Panc1 (cell line): Measurements from ENCODE around the gene RPL14. TPM values are rescaled to one million over a fixed set of nuclear protein-coding genes. Genes with fewer than 3 reads are reported as not detected.

Source experiments
- ATAC-seq: fragments of 200-7000 bp; cut with Tn5 transposase; 2 replicates; pipeline ENCODE4 v1.9.1; 2020; ENCODE audit warnings: mild to moderate bottlenecking, moderate library complexity
- BruUV-seq: library from RNA; stranded (reverse); fragments of 400-500 nt; replicated peaks from 2 replicates; lab custom pipeline; 2021; lab: Mats Ljungman, UMichigan
- CTCF ChIA-PET: fragments of 300-600 bp; sonication (Branson Sonifier 250); formaldehyde crosslinking; loops from one replicate; lab custom pipeline; 2022; ENCODE audit warnings: antibody characterized with exemption; lab: Charles Lee
- POLR2A ChIA-PET: fragments of 300-600 bp; sonication (Branson Sonifier 250); formaldehyde crosslinking; loops from one replicate; lab custom pipeline; 2022; ENCODE audit warnings: antibody characterized with exemption; lab: Charles Lee
- DNase-seq: peaks from one replicate; pipeline ENCODE4 v3.0.0-alpha.2; 2010; ENCODE audit warnings: low read depth, low spot score
- H3K27ac ChIP-seq: 2 replicates; pipeline ENCODE4 v1.5.1; 2011; ENCODE audit warnings: mild to moderate bottlenecking, low read length, inconsistent platforms
- H3K27me3 ChIP-seq: fragments of 200-500 bp; sonication (Bioruptor generic); 2 replicates; pipeline ENCODE4 v1.6.0; 2014; ENCODE audit warnings: low read length, inconsistent platforms; ENCODE audit not compliant: control insufficient read depth, insufficient read depth
- H3K36me3 ChIP-seq: fragments of 200-500 bp; sonication (Bioruptor generic); 2 replicates; pipeline ENCODE4 v1.5.1; 2014; ENCODE audit warnings: inconsistent platforms, mild to moderate bottlenecking, low read length, moderate library complexity; ENCODE audit not compliant: control insufficient read depth, insufficient read depth
- H3K4me1 ChIP-seq: 2 replicates; pipeline ENCODE4 v1.5.1; 2011; ENCODE audit warnings: inconsistent platforms, mild to moderate bottlenecking, low read length, moderate library complexity; ENCODE audit not compliant: control insufficient read depth, insufficient read depth
- H3K4me3 ChIP-seq, 2 experiments: 2 replicates each; pipeline ENCODE4 v1.5.1; 2011 to 2012; ENCODE audit warnings: low read depth in 2 of 2, low read length in 2 of 2, mild to moderate bottlenecking in 2 of 2, inconsistent platforms in 1 of 2, moderate library complexity in 1 of 2
- H3K9me3 ChIP-seq: fragments of 200-500 bp; sonication (Bioruptor generic); 2 replicates; pipeline ENCODE4 v1.5.1; 2014; ENCODE audit warnings: low read depth, mild to moderate bottlenecking, inconsistent platforms, low read length, moderate library complexity; ENCODE audit not compliant: control insufficient read depth, insufficient read depth
- POLR2AphosphoS5 ChIP-seq: IDR thresholded peaks from 2 replicates; pipeline ENCODE4 v1.6.1; 2012; ENCODE audit warnings: mild to moderate bottlenecking, low read depth, low read length, moderate library complexity
- SIN3A ChIP-seq: IDR thresholded peaks from 2 replicates; pipeline ENCODE4 v1.6.1; 2012; ENCODE audit warnings: low read depth, mild to moderate bottlenecking, low read length, moderate library complexity, borderline replicate concordance; ENCODE audit not compliant: insufficient read depth
- TCF7L2 ChIP-seq: IDR thresholded peaks from 2 replicates; pipeline ENCODE4 v1.6.1; 2011; ENCODE audit warnings: mild to moderate bottlenecking, low read depth, low read length, inconsistent platforms
- in situ Hi-C: cut with HindIII; loops from 2 replicates; pipeline ENCODE4 v1.10.0; 2016; ENCODE audit warnings: low sequenced_read_pairs, low pct_unique_long_range_greater_than_20kb
- intact Hi-C: fragments of 100-400 bp; cut with micrococcal nuclease; formaldehyde crosslinking; loops from one replicate; pipeline ENCODE4 v1.10.0; 2022; ENCODE audit not compliant: unreplicated experiment
- total RNA-seq: library from RNA; stranded (reverse); gene quantifications from one replicate; pipeline ENCODE4 v1.2.1, GENCODE V29; 2021; ENCODE audit not compliant: unreplicated experiment
- TF ChIP-seq, protein P1 (sequence below): fragments of 450-650 bp; IDR thresholded peaks from 2 replicates; pipeline ENCODE4 v1.5.1; 2017; ENCODE audit warnings: mild to moderate bottlenecking
- TF ChIP-seq, protein P2 (sequence below), 2 experiments: IDR thresholded peaks; 2 replicates each; pipeline ENCODE4 v1.6.1; 2011 to 2012; ENCODE audit warnings: low read depth in 2 of 2, control low read depth in 1 of 2, low read length in 1 of 2, mild to moderate bottlenecking in 1 of 2, moderate library complexity in 1 of 2; ENCODE audit not compliant: insufficient read depth in 1 of 2

The RPL14 gene
- total RNA-seq, 1 experiment from 2014 or later: 1,134 TPM

DNA sequence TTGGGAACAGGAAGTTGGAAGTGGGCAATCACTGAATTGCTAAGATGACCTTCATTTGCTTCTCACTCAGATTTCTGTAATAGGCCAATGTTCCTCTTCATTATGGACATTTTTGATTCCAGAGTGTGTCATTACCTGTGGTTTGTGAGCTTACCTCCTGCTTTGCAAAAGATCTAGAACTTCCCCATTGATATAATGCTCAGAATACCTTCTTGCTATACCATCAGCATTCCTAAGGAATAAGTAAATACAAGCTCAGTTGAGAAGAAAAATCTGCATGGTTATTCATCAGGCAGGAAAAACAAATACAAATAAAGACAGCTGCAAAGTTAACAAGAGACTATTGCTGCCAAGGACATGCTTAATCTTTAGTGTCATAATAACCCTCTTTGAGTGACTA, 5.6 kb upstream of the RPL14 start:
- H3K4me3 ChIP-seq: no peak overlapping the region
- DNase-seq (no peak), ATAC-seq (no peak)
- H3K36me3 ChIP-seq: no peaks in the 10 kb centered on the region; the same call in 1 of the 2 replicates
- no peaks in the 10 kb centered on the region for H3K27me3 ChIP-seq
- ChIA-PET POLR2A (no interaction called here), CTCF (no interaction called here)
- H3K4me1 ChIP-seq: peaks cover 11% of the 10 kb centered on the region
- intact Hi-C loops: loop anchor here (5.0 kb wide), 1 partner anchor 124 kb away; no protein-coding TSS in a partner anchor
- no peaks in the 10 kb centered on the region for H3K9me3 ChIP-seq
- no peak overlapping the region for H3K27ac ChIP-seq
- in situ Hi-C loops: no loop called here
- no TSS peak for BruUV-seq
- TF ChIP-seq SIN3A (no peak), POLR2AphosphoS5 (no peak), TCF7L2 (no peak)
- TF ChIP-seq, protein P1, sequence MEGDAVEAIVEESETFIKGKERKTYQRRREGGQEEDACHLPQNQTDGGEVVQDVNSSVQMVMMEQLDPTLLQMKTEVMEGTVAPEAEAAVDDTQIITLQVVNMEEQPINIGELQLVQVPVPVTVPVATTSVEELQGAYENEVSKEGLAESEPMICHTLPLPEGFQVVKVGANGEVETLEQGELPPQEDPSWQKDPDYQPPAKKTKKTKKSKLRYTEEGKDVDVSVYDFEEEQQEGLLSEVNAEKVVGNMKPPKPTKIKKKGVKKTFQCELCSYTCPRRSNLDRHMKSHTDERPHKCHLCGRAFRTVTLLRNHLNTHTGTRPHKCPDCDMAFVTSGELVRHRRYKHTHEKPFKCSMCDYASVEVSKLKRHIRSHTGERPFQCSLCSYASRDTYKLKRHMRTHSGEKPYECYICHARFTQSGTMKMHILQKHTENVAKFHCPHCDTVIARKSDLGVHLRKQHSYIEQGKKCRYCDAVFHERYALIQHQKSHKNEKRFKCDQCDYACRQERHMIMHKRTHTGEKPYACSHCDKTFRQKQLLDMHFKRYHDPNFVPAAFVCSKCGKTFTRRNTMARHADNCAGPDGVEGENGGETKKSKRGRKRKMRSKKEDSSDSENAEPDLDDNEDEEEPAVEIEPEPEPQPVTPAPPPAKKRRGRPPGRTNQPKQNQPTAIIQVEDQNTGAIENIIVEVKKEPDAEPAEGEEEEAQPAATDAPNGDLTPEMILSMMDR: no peak
- TF ChIP-seq, protein P2, sequence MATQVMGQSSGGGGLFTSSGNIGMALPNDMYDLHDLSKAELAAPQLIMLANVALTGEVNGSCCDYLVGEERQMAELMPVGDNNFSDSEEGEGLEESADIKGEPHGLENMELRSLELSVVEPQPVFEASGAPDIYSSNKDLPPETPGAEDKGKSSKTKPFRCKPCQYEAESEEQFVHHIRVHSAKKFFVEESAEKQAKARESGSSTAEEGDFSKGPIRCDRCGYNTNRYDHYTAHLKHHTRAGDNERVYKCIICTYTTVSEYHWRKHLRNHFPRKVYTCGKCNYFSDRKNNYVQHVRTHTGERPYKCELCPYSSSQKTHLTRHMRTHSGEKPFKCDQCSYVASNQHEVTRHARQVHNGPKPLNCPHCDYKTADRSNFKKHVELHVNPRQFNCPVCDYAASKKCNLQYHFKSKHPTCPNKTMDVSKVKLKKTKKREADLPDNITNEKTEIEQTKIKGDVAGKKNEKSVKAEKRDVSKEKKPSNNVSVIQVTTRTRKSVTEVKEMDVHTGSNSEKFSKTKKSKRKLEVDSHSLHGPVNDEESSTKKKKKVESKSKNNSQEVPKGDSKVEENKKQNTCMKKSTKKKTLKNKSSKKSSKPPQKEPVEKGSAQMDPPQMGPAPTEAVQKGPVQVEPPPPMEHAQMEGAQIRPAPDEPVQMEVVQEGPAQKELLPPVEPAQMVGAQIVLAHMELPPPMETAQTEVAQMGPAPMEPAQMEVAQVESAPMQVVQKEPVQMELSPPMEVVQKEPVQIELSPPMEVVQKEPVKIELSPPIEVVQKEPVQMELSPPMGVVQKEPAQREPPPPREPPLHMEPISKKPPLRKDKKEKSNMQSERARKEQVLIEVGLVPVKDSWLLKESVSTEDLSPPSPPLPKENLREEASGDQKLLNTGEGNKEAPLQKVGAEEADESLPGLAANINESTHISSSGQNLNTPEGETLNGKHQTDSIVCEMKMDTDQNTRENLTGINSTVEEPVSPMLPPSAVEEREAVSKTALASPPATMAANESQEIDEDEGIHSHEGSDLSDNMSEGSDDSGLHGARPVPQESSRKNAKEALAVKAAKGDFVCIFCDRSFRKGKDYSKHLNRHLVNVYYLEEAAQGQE (IDR thresholded peaks at IDR 0.05; ENCODE audit: insufficient read depth in 1 of 2, low read depth in 2 of 2, low read length in 1 of 2): no peak

GRCh38 chr3:40452057-40452456, 5.1 kb upstream of the RPL14 start:
- no peaks in the 10 kb centered on the region for H3K27me3 ChIP-seq
- DNase-seq (no peak), ATAC-seq (no peak)
- intact Hi-C loops (loop anchor here (5.0 kb wide), 1 partner anchor 125 kb away; no protein-coding TSS in a partner anchor), in situ Hi-C loops (no loop called here)
- no peaks in the 10 kb centered on the region; the same call in 1 of the 2 replicates for H3K36me3 ChIP-seq
- BruUV-seq: no TSS peak
- peak overlapping the region; percentile 78 to 81 for H3K4me3 ChIP-seq
- H3K9me3 ChIP-seq: no peaks in the 10 kb centered on the region
- POLR2A ChIA-PET: no interaction called here
- H3K27ac ChIP-seq: peak overlapping the region; percentile 88
- CTCF ChIA-PET: no interaction called here
- TF ChIP-seq, protein P2 (IDR thresholded peaks at IDR 0.05; ENCODE audit: insufficient read depth in 1 of 2, low read depth in 2 of 2, low read length in 1 of 2): no peak
- TF ChIP-seq TCF7L2 (no peak), POLR2AphosphoS5 (no peak), SIN3A (no peak)
- TF ChIP-seq, protein P1: no peak
- peaks cover 11% of the 10 kb centered on the region for H3K4me1 ChIP-seq
